Activated CD4-positive, alpha-beta T cell treated with anti-CD3 and anti-CD28 coated beads, Interleukin-2, amount 10 ng/mL, durations not matched to agents 7 days and 5 days (primary cell): ENCODE measurements around the gene FBXO38. TPM values are rescaled to one million over a fixed set of nuclear protein-coding genes. Genes with fewer than 3 reads are reported as not detected.

Experiments
- CTCF ChIA-PET: fragments of 350-600 bp; sonication (Branson Sonifier 250); formaldehyde crosslinking; loops from one replicate; lab custom pipeline; 2021; ENCODE audit warnings: antibody characterized with exemption; lab: Charles Lee
- POLR2A ChIA-PET: fragments of 350-600 bp; sonication (Branson Sonifier 250); formaldehyde crosslinking; loops from one replicate; lab custom pipeline; 2021; ENCODE audit warnings: antibody characterized with exemption; lab: Charles Lee
- DNase-seq: peaks from one replicate; pipeline ENCODE4 v3.0.0-alpha.2; 2020
- H3K27ac Mint-ChIP-seq: one replicate; pipeline ENCODE4 v1.8.0; 2021; ENCODE audit warnings: mild to moderate bottlenecking, moderate library complexity, mixed read lengths
- H3K27me3 Mint-ChIP-seq: one replicate; pipeline ENCODE4 v1.8.0; 2021; ENCODE audit warnings: mixed read lengths
- H3K36me3 Mint-ChIP-seq: one replicate; pipeline ENCODE4 v1.8.0; 2021; ENCODE audit warnings: low read depth, mixed read lengths
- H3K4me1 Mint-ChIP-seq: one replicate; pipeline ENCODE4 v1.8.0; 2021; ENCODE audit warnings: mixed read lengths
- H3K4me3 Mint-ChIP-seq: one replicate; pipeline ENCODE4 v1.8.0; 2021; ENCODE audit warnings: mild to moderate bottlenecking, moderate library complexity, mixed read lengths
- H3K9me3 Mint-ChIP-seq: one replicate; pipeline ENCODE4 v1.8.0; 2021; ENCODE audit warnings: mixed read lengths
- total RNA-seq, 2 experiments: library from RNA; stranded (reverse); gene quantifications; one replicate each; pipeline ENCODE4 v1.2.3, GENCODE V29; 2021

The FBXO38 gene
- total RNA-seq, 2 experiments from 2014 or later = 48.5 to 53.1 TPM

- ChIA-PET CTCF (interaction anchor here (0.9 to 2.1 kb wide), 2 partner anchors 9 to 11 kb away, joined by 3 to 5 read pairs; no protein-coding TSS in a partner anchor), POLR2A (no interaction called here)
- H3K27ac Mint-ChIP-seq = no peak overlapping the region
- H3K4me3 Mint-ChIP-seq = no peak overlapping the region
- H3K9me3 Mint-ChIP-seq = no peaks in the 10 kb centered on the region
- no peaks in the 10 kb centered on the region for H3K27me3 Mint-ChIP-seq
- peaks cover 52% of the 10 kb centered on the region for H3K4me1 Mint-ChIP-seq
- DNase-seq = no peak
- H3K36me3 Mint-ChIP-seq = peaks cover 32% of the 10 kb centered on the region
Observed at GRCh38 chr5:148390914-148391313, 7.2 kb downstream of the FBXO38 start.

DNA sequence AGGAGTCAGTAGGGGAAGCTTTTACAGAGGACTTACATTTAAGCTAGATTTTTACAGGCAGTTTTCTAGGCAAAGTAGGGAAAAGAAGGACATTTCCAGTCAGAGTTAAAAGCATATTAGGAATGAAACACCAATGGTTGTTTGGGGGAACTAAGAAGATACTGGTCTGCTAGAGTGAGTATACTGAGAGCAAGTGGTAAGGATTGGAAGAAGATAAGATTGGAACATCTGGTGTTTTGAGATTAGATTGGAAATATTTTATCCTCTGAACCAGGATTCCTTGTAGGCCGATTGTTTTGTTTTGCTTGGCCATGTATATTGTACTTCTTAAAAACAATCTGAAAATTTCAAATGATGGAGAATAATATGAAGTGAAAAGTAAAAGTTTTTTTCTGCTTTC is 7.7 kb downstream of the FBXO38 start:
- no peak for DNase-seq
- H3K27me3 Mint-ChIP-seq = no peaks in the 10 kb centered on the region
- ChIA-PET POLR2A (no interaction called here), CTCF (interaction anchor here (0.9 to 2.1 kb wide), 2 partner anchors 8 to 11 kb away, joined by 3 to 5 read pairs; no protein-coding TSS in a partner anchor)
- no peak overlapping the region for H3K27ac Mint-ChIP-seq
- peaks cover 47% of the 10 kb centered on the region for H3K4me1 Mint-ChIP-seq
- no peak overlapping the region for H3K4me3 Mint-ChIP-seq
- no peaks in the 10 kb centered on the region for H3K9me3 Mint-ChIP-seq
- H3K36me3 Mint-ChIP-seq = peaks cover 34% of the 10 kb centered on the region

DNA sequence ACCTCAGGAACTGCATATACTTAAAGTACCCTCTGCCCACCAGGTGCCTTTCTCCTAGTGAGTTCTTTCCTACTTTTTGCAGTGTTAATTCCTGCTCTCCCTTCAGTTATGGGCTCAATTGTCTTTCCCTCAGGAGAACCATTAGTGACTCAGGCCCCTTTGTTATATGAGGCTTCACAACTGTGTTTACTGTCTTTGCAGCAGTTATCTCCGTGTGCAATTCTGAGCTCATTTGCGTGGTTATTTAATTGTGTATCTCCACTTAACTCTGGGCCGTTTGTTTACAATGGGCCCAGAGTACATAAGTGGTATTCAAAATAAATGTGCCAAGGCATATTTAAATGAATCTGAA is 9.6 kb downstream of the FBXO38 start:
- no peak overlapping the region for H3K27ac Mint-ChIP-seq
- peaks cover 43% of the 10 kb centered on the region for H3K36me3 Mint-ChIP-seq
- CTCF ChIA-PET = no interaction called here
- peaks cover 37% of the 10 kb centered on the region for H3K4me1 Mint-ChIP-seq
- no peak for DNase-seq
- POLR2A ChIA-PET = no interaction called here
- H3K4me3 Mint-ChIP-seq = no peak overlapping the region
- H3K9me3 Mint-ChIP-seq = no peaks in the 10 kb centered on the region
- H3K27me3 Mint-ChIP-seq = no peaks in the 10 kb centered on the region

GRCh38 chr5:148394587-148395019 is 10.8 kb downstream of the FBXO38 start:
- peaks cover 47% of the 10 kb centered on the region for H3K36me3 Mint-ChIP-seq
- no peak overlapping the region for H3K4me3 Mint-ChIP-seq
- ChIA-PET POLR2A (no interaction called here), CTCF (no interaction called here)
- H3K27me3 Mint-ChIP-seq = no peaks in the 10 kb centered on the region
- H3K4me1 Mint-ChIP-seq = peaks cover 28% of the 10 kb centered on the region
- DNase-seq = no peak
- H3K9me3 Mint-ChIP-seq = no peaks in the 10 kb centered on the region
- no peak overlapping the region for H3K27ac Mint-ChIP-seq

GRCh38 chr5:148395031-148395430 is 11.3 kb downstream of the FBXO38 start:
- ChIA-PET CTCF (no interaction called here), POLR2A (no interaction called here)
- H3K27me3 Mint-ChIP-seq = no peaks in the 10 kb centered on the region
- H3K27ac Mint-ChIP-seq = no peak overlapping the region
- H3K4me3 Mint-ChIP-seq = no peak overlapping the region
- H3K36me3 Mint-ChIP-seq = peaks cover 51% of the 10 kb centered on the region
- peaks cover 28% of the 10 kb centered on the region for H3K4me1 Mint-ChIP-seq
- no peak for DNase-seq
- no peaks in the 10 kb centered on the region for H3K9me3 Mint-ChIP-seq

DNA sequence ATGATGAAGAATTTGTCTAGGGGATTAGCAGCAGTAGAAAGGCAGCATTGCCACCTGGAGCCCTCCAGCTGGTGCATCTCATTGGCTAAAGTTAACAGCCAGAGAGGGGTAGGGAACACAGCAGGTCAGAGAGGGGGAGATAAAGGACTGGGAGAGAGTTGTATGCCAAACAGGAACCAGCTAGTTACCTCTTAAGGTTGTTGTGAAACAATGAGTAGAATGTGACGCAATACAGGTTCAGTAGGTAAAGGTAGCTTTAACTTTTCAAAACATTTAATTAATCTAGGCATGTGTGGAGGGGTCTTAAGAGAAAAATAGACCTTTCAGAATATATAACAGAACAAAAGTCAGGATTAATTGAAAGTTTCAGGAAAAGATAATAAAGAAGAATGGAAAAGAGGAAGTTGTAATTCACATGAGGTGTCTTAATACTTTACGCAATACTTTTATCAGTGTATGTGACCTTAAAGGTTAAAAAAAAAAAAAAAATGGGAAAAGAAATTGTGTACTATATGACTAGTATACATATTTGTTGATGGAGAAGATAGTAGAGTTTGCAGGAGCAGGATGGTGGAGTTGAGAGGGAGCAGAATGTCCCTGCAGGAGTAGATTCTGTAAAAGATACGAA is 14.3 kb downstream of the FBXO38 start:
- Mint-ChIP-seq H3K36me3 (peaks cover 66% of the 10 kb centered on the region), H3K4me3 (no peak overlapping the region), H3K27me3 (no peaks in the 10 kb centered on the region), H3K9me3 (no peaks in the 10 kb centered on the region), H3K27ac (no peak overlapping the region), H3K4me1 (peaks cover 18% of the 10 kb centered on the region)
- CTCF ChIA-PET = interaction anchor here (1.0 kb wide), 1 partner anchor 12 kb away, joined by 4 read pairs; no protein-coding TSS in a partner anchor
- DNase-seq = no peak
- POLR2A ChIA-PET = no interaction called here

DNA sequence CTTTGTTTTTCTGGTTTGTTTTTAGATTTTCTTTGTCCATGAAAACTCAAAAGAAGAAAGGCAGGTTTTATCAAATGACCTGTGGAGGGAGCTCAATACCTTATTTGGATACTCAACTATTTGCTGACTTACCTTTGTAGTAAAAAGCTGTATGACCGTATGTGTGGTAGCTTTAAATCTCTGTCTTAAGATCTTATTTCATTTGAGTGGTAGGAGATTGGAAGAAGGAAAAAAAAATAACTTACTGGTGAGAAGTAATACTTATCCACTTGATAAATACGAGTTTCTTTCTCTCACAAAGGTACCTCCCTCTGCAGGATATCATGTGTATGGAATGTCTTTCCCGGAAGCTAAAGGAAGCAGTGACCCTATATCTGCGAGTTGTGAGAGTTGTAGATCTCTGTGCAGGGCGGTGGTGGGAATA is 15.0 kb downstream of the FBXO38 start:
- POLR2A ChIA-PET = no interaction called here

DNA sequence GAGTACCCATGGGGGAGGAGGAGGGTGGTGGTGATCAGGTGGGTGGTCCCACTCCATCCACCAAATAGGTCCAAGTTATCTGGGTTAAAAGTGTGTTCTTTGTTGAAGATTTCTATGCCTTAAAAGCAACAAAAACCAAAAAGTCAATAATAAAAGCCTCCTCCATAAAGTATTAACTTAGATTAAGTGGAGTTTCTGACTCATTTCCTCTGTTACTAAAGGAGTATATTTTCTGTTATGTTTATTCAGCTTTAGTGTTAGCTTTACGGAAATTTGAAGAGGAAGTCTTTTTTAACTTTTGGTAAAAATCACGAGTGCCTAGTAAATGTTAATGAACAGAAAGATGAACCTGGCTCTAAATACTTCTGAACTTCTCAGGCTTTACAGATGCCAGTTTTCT is 17.8 kb downstream of the FBXO38 start:
- Mint-ChIP-seq H3K9me3 (no peaks in the 10 kb centered on the region), H3K36me3 (peaks cover 75% of the 10 kb centered on the region), H3K27me3 (no peaks in the 10 kb centered on the region), H3K4me3 (no peak overlapping the region), H3K4me1 (peaks cover 18% of the 10 kb centered on the region), H3K27ac (no peak overlapping the region)
- ChIA-PET POLR2A (no interaction called here), CTCF (interaction anchor here (1.0 to 1.8 kb wide), 3 partner anchors 11 to 329 kb away, joined by 3 to 6 read pairs (median 4); no protein-coding TSS in a partner anchor)
- no peak for DNase-seq

More for the DNA sequence above, 15.0 kb downstream of the FBXO38 start:
- H3K9me3 Mint-ChIP-seq = no peaks in the 10 kb centered on the region
- DNase-seq = no peak
- no peak overlapping the region for H3K27ac Mint-ChIP-seq
- H3K4me3 Mint-ChIP-seq = no peak overlapping the region
- peaks cover 17% of the 10 kb centered on the region for H3K4me1 Mint-ChIP-seq
- CTCF ChIA-PET = interaction anchor here (1.0 kb wide), 1 partner anchor 12 kb away, joined by 4 read pairs; no protein-coding TSS in a partner anchor
- no peaks in the 10 kb centered on the region for H3K27me3 Mint-ChIP-seq
- peaks cover 71% of the 10 kb centered on the region for H3K36me3 Mint-ChIP-seq

DNA sequence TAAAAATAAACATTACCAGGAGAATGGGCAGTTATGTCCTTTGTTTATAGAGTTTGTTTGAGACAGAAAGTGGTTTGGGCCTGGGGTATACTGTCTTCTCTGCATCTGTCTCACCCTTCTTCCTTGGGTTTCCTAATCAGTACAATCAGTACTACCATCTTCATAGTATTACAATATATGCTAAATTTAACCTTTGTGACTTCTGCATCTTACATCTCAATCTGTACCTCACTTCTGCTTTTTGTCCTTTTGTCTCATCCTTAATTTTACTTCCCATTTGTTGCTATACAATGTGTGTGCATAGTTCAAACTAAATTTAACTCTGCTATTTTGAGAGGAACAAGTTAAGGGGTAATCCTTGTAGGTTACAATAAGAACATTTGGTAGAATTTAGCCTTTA is 19.6 kb downstream of the FBXO38 start:
- Mint-ChIP-seq H3K27me3 (no peaks in the 10 kb centered on the region), H3K27ac (no peak overlapping the region), H3K36me3 (peaks cover 72% of the 10 kb centered on the region), H3K4me3 (no peak overlapping the region), H3K4me1 (peaks cover 16% of the 10 kb centered on the region), H3K9me3 (no peaks in the 10 kb centered on the region)
- ChIA-PET CTCF (no interaction called here), POLR2A (interaction anchor here (0.8 kb wide), 1 partner anchor 87 kb away, joined by 6 read pairs; no protein-coding TSS in a partner anchor)
- no peak for DNase-seq

GRCh38 chr5:148406406-148406805 is 22.6 kb downstream of the FBXO38 start:
- no peak overlapping the region for H3K4me3 Mint-ChIP-seq
- ChIA-PET POLR2A (no interaction called here), CTCF (no interaction called here)
- peaks cover 11% of the 10 kb centered on the region for H3K4me1 Mint-ChIP-seq
- no peak for DNase-seq
- no peaks in the 10 kb centered on the region for H3K9me3 Mint-ChIP-seq
- H3K36me3 Mint-ChIP-seq = peaks cover 68% of the 10 kb centered on the region
- H3K27ac Mint-ChIP-seq = no peak overlapping the region
- no peaks in the 10 kb centered on the region for H3K27me3 Mint-ChIP-seq

GRCh38 chr5:148408092-148408491 is 24.3 kb downstream of the FBXO38 start:
- no peak overlapping the region for H3K4me3 Mint-ChIP-seq
- H3K9me3 Mint-ChIP-seq = no peaks in the 10 kb centered on the region
- ChIA-PET CTCF (interaction anchor here (0.9 kb wide), 1 partner anchor 323 kb away, joined by 3 read pairs; no protein-coding TSS in a partner anchor), POLR2A (no interaction called here)
- peaks cover 64% of the 10 kb centered on the region for H3K36me3 Mint-ChIP-seq
- peaks cover 8% of the 10 kb centered on the region for H3K4me1 Mint-ChIP-seq
- DNase-seq = no peak
- H3K27ac Mint-ChIP-seq = no peak overlapping the region
- no peaks in the 10 kb centered on the region for H3K27me3 Mint-ChIP-seq

DNA sequence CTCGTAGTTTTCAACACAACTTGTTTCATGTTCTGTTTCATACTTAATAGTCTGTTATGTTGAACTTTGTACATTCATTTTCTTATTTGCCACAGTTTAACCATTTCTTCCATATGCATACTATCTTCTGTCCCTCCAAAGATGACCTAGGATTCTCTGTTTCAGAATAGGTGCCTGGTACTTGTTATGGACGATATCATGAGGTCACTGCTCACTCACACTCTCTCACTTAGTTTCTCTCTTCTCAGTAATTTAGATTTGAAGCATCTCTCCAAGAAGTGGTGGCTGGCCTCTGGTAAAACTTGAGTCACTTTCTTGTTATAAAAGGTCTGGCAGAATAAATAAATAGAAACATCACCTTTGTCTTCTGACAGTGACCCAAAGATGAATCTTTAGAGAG is 28.4 kb downstream of the FBXO38 start:
- no peaks in the 10 kb centered on the region for H3K27me3 Mint-ChIP-seq
- no peak for DNase-seq
- H3K27ac Mint-ChIP-seq = no peak overlapping the region
- no peak overlapping the region for H3K4me3 Mint-ChIP-seq
- peaks cover 1% of the 10 kb centered on the region for H3K4me1 Mint-ChIP-seq
- POLR2A ChIA-PET = no interaction called here
- no peaks in the 10 kb centered on the region for H3K9me3 Mint-ChIP-seq
- CTCF ChIA-PET = no interaction called here
- H3K36me3 Mint-ChIP-seq = peaks cover 61% of the 10 kb centered on the region

DNA sequence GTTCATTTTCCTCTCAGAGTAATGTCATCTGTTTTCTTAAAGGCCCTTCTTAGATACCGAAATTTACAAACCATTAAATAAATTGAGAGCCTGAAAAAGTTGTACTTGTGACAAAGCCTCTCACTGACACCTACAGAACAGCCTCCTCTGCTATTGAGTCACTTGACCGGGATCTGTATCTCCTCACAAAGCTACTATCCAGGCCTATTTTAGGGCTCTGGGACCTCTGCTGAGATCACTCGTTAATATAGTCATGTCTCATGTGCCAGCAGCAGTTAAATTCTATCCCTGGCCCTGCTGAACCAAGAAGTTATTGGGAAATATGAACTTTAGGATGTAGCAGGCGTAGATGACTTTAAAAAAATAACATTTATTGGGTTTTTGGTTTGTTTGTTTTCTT is 31.1 kb downstream of the FBXO38 start:
- Mint-ChIP-seq H3K4me3 (no peak overlapping the region), H3K27ac (no peak overlapping the region), H3K9me3 (no peaks in the 10 kb centered on the region), H3K36me3 (peaks cover 70% of the 10 kb centered on the region), H3K27me3 (no peaks in the 10 kb centered on the region), H3K4me1 (no peaks in the 10 kb centered on the region)
- ChIA-PET CTCF (interaction anchor here (0.6 kb wide), 1 partner anchor 1300 kb away, joined by 4 read pairs; no protein-coding TSS in a partner anchor), POLR2A (no interaction called here)
- no peak for DNase-seq
